SK-N-SH (cell line): ENCODE data around the gene TRNP1. TPM values are rescaled to one million over a fixed set of nuclear protein-coding genes. Genes with fewer than 3 reads are reported as not detected.

Experiments used
- CTCF ChIA-PET: fragments of 300-600, 350-600 bp; formaldehyde crosslinking; extraction: SDS; loops from one replicate; lab custom pipeline; 2021; lab: Yijun Ruan, JAX
- POLR2A ChIA-PET: fragments of 350-600 bp; sonication (Branson Sonifier 250); formaldehyde crosslinking; extraction: SDS; loops from one replicate; lab custom pipeline; 2020; ENCODE audit warnings: antibody characterized with exemption, inconsistent platforms; lab: Yijun Ruan, JAX
- DNase-seq: peaks from one replicate; pipeline ENCODE4 v3.0.0; 2012
- H2AFZ ChIP-seq: fragments of 200-600 bp; sonication (generic); 2 replicates; pipeline ENCODE4 v1.8.1; 2016; ENCODE audit warnings: antibody characterized with exemption, mild to moderate bottlenecking, low read depth
- H3F3A ChIP-seq: fragments of 200-600 bp; sonication (generic); replicated peaks from 2 replicates; pipeline ENCODE3; 2016; ENCODE audit warnings: antibody characterized with exemption, mild to moderate bottlenecking; ENCODE audit not compliant: insufficient read depth
- H3K27ac ChIP-seq, 2 experiments: fragments of 200-500 bp in 1 of 2; fragments of 200-600 bp in 1 of 2; sonication (Bioruptor generic) in 1 of 2; sonication (generic), shearing (Covaris generic) in 1 of 2; 2 replicates each; pipeline versions ENCODE4 v1.5.1 to v1.6.1; 2014 to 2016; ENCODE audit warnings: low read depth in 2 of 2, inconsistent platforms in 1 of 2, low read length in 1 of 2, mild to moderate bottlenecking in 1 of 2, mixed read lengths in 1 of 2
- H3K27me3 ChIP-seq: fragments of 200-600 bp; sonication (generic), shearing (Covaris generic); 2 replicates; pipeline ENCODE4 v1.6.1; 2016; ENCODE audit warnings: mixed run types; ENCODE audit not compliant: insufficient read depth
- H3K36me3 ChIP-seq, 2 experiments: fragments of 200-500 bp in 1 of 2; fragments of 200-600 bp in 1 of 2; sonication (Bioruptor generic) in 1 of 2; sonication (generic) in 1 of 2; replicated peaks in 1 of 2; 2 replicates each; pipeline versions ENCODE3 to v1.5.1; 2014 to 2016; ENCODE audit warnings: low read length in 1 of 2, mild to moderate bottlenecking in 1 of 2; ENCODE audit not compliant: insufficient read depth in 2 of 2, control insufficient read depth in 1 of 2
- H3K4me1 ChIP-seq, 2 experiments: fragments of 200-500 bp in 1 of 2; fragments of 200-600 bp in 1 of 2; sonication (Bioruptor generic) in 1 of 2; sonication (generic), shearing (Covaris generic) in 1 of 2; 2 replicates each; pipeline versions ENCODE4 v1.5.1 to v1.6.1; 2014 to 2016; ENCODE audit warnings: low read depth in 1 of 2, low read length in 1 of 2, mixed run types in 1 of 2; ENCODE audit not compliant: insufficient read depth in 2 of 2, control insufficient read depth in 1 of 2
- H3K4me2 ChIP-seq: fragments of 200-600 bp; sonication (generic), shearing (Covaris generic); 2 replicates; pipeline ENCODE4 v1.6.1; 2017; ENCODE audit warnings: mixed run types
- H3K4me3 ChIP-seq, 2 experiments: fragments of 200-500 bp in 1 of 2; fragments of 200-600 bp in 1 of 2; sonication (Bioruptor generic) in 1 of 2; sonication (generic), shearing (Covaris generic) in 1 of 2; 2 replicates each; pipeline versions ENCODE4 v1.5.1 to v1.8.1; 2014 to 2016; ENCODE audit warnings: low read depth in 2 of 2, inconsistent platforms in 1 of 2, low read length in 1 of 2, mild to moderate bottlenecking in 1 of 2, mixed read lengths in 1 of 2, moderate library complexity in 1 of 2
- H3K79me2 ChIP-seq: fragments of 200-600 bp; sonication (generic); 2 replicates; pipeline ENCODE4 v1.8.1; 2017; ENCODE audit warnings: mild to moderate bottlenecking; ENCODE audit not compliant: insufficient read depth
- H3K9ac ChIP-seq: fragments of 200-600 bp; sonication (generic); 2 replicates; pipeline ENCODE4 v1.6.1; 2017; ENCODE audit warnings: mixed run types
- H3K9me2 ChIP-seq: fragments of 200-600 bp; sonication (generic); 2 replicates; pipeline ENCODE4 v1.6.1; 2017; ENCODE audit warnings: mixed run types
- H3K9me3 ChIP-seq: fragments of 200-600 bp; sonication (generic); 2 replicates; pipeline ENCODE4 v1.6.1; 2017; ENCODE audit warnings: mixed run types, mild to moderate bottlenecking, moderate library complexity
- H4K20me1 ChIP-seq: fragments of 200-600 bp; sonication (generic); 2 replicates; pipeline ENCODE4 v1.6.1; 2017; ENCODE audit warnings: mild to moderate bottlenecking, mixed run types; ENCODE audit not compliant: insufficient read depth
- CHD2 ChIP-seq: fragments of 150-350 bp; IDR thresholded peaks from 2 replicates; pipeline ENCODE4 v1.6.1; 2018; ENCODE audit warnings: low read length; ENCODE audit not compliant: partially characterized antibody
- ELF1 ChIP-seq: IDR thresholded peaks from 2 replicates; pipeline ENCODE4 v1.4.0; 2012
- EP300 ChIP-seq, 2 experiments: IDR thresholded peaks; 2 replicates each; pipeline versions ENCODE4 v1.4.0 to v1.6.1; 2012; ENCODE audit warnings: borderline replicate concordance in 1 of 2, low read depth in 1 of 2, low read length in 1 of 2
- JUND ChIP-seq: IDR thresholded peaks from 2 replicates; pipeline ENCODE4 v1.4.0; 2012
- MEF2A ChIP-seq: IDR thresholded peaks from 2 replicates; pipeline ENCODE4 v1.4.0; 2012; ENCODE audit warnings: low read depth, borderline replicate concordance
- MXI1 ChIP-seq: IDR thresholded peaks from 2 replicates; pipeline ENCODE4 v1.6.1; 2012; ENCODE audit warnings: mild to moderate bottlenecking, low read depth, low read length, improper control_type of control experiment
- NFIC ChIP-seq: IDR thresholded peaks from 2 replicates; pipeline ENCODE4 v1.4.0; 2012; ENCODE audit warnings: borderline replicate concordance
- NRF1 ChIP-seq: IDR thresholded peaks from 2 replicates; pipeline ENCODE4 v1.6.1; 2012; ENCODE audit warnings: low read depth, mild to moderate bottlenecking, low read length
- POLR2AphosphoS5 ChIP-seq: IDR thresholded peaks from 2 replicates; pipeline ENCODE4 v1.6.1; 2012; ENCODE audit warnings: low read depth, low read length
- RCOR1 ChIP-seq: fragments of 150-350 bp; IDR thresholded peaks from 2 replicates; pipeline ENCODE4 v1.6.1; 2017; ENCODE audit warnings: antibody characterized with exemption, low read length
- RFX5 ChIP-seq: IDR thresholded peaks from 2 replicates; pipeline ENCODE4 v1.6.1; 2012; ENCODE audit warnings: mild to moderate bottlenecking, improper control_type of control experiment, low read length
- TAF1 ChIP-seq: IDR thresholded peaks from 2 replicates; pipeline ENCODE4 v1.6.1; 2012; ENCODE audit warnings: low read depth, mild to moderate bottlenecking, low read length, moderate library complexity, borderline replicate concordance
- TCF12 ChIP-seq: IDR thresholded peaks from 2 replicates; pipeline ENCODE4 v1.4.0; 2012
- TEAD4 ChIP-seq: IDR thresholded peaks from 2 replicates; pipeline ENCODE4 v1.4.0; 2012; ENCODE audit warnings: mild to moderate bottlenecking, borderline replicate concordance; ENCODE audit not compliant: insufficient read depth
- WGBS: methylation state at CpG from one replicate; pipeline ENCODE4 v1.1.6; 2017; ENCODE audit warnings: low lambda C conversion rate; 5-methylcytosine and 5-hydroxymethylcytosine counted together
- polyA plus RNA-seq, 3 experiments: library from polyadenylated mRNA; depleted of rRNA; stranded (reverse); fragments of >200 nt; gene quantifications; 2 replicates each; pipeline ENCODE4 v1.2.3, GENCODE V29; 2012
- TF ChIP-seq, protein P1 (sequence below): IDR thresholded peaks from 2 replicates; pipeline ENCODE4 v1.4.0; 2012; ENCODE audit warnings: low read depth, borderline replicate concordance
- TF ChIP-seq, protein P2 (sequence below): IDR thresholded peaks from 2 replicates; pipeline ENCODE4; 2012
- TF ChIP-seq, protein P3 (sequence below): IDR thresholded peaks from 2 replicates; pipeline ENCODE4 v1.6.1; 2012; ENCODE audit warnings: mild to moderate bottlenecking, low read depth, low read length, moderate library complexity
- TF ChIP-seq, protein P4 (sequence below): fragments of 150-350 bp; IDR thresholded peaks from 2 replicates; pipeline ENCODE4 v1.6.1; 2016; ENCODE audit warnings: mild to moderate bottlenecking, low read depth, low read length

Gene TRNP1
- polyA plus RNA-seq, 1 of the 3 experiments (the other 2 are of a cell fraction), result 8.8 TPM

DNA sequence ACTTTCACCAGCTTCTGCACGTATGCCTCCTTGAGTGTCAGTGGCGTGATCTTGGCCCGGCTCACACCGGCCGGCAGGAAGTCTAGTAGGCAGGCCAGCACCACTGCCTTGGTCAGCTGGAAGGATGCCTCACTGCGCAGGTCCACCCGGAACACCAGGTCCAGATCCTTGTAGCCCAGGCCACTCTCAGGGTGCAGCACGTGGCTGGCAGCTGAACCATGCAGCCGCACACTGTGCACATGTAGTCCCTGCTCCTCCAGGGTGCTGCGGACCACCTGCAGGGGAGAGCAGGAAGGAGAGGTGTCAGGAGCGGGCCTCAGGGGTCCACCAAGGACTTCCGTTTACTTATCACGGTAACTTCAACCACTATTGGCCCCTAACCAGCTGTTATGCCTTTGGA lies 13.2 kb downstream of the TRNP1 start:
- DNase-seq, result no peak
- Histone ChIP-seq H4K20me1 (no peaks in the 10 kb centered on the region), H3K9ac (no peak overlapping the region)
- TF ChIP-seq, protein P1, sequence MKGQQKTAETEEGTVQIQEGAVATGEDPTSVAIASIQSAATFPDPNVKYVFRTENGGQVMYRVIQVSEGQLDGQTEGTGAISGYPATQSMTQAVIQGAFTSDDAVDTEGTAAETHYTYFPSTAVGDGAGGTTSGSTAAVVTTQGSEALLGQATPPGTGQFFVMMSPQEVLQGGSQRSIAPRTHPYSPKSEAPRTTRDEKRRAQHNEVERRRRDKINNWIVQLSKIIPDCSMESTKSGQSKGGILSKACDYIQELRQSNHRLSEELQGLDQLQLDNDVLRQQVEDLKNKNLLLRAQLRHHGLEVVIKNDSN, result no peak
- no peak for TF ChIP-seq NRF1
- TF ChIP-seq, protein P2, sequence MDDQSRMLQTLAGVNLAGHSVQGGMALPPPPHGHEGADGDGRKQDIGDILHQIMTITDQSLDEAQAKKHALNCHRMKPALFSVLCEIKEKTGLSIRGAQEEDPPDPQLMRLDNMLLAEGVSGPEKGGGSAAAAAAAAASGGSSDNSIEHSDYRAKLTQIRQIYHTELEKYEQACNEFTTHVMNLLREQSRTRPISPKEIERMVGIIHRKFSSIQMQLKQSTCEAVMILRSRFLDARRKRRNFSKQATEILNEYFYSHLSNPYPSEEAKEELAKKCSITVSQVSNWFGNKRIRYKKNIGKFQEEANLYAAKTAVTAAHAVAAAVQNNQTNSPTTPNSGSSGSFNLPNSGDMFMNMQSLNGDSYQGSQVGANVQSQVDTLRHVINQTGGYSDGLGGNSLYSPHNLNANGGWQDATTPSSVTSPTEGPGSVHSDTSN, result no peak
- TF ChIP-seq EP300 (IDR thresholded peaks at IDR 0.05; ENCODE audit: borderline replicate concordance in 1 of 2, low read depth in 1 of 2, low read length in 1 of 2), result no peak
- TF ChIP-seq POLR2AphosphoS5, result no peak
- TF ChIP-seq, protein P3, sequence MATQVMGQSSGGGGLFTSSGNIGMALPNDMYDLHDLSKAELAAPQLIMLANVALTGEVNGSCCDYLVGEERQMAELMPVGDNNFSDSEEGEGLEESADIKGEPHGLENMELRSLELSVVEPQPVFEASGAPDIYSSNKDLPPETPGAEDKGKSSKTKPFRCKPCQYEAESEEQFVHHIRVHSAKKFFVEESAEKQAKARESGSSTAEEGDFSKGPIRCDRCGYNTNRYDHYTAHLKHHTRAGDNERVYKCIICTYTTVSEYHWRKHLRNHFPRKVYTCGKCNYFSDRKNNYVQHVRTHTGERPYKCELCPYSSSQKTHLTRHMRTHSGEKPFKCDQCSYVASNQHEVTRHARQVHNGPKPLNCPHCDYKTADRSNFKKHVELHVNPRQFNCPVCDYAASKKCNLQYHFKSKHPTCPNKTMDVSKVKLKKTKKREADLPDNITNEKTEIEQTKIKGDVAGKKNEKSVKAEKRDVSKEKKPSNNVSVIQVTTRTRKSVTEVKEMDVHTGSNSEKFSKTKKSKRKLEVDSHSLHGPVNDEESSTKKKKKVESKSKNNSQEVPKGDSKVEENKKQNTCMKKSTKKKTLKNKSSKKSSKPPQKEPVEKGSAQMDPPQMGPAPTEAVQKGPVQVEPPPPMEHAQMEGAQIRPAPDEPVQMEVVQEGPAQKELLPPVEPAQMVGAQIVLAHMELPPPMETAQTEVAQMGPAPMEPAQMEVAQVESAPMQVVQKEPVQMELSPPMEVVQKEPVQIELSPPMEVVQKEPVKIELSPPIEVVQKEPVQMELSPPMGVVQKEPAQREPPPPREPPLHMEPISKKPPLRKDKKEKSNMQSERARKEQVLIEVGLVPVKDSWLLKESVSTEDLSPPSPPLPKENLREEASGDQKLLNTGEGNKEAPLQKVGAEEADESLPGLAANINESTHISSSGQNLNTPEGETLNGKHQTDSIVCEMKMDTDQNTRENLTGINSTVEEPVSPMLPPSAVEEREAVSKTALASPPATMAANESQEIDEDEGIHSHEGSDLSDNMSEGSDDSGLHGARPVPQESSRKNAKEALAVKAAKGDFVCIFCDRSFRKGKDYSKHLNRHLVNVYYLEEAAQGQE, result no peak
- TF ChIP-seq NFIC, result no peak
- no peak for TF ChIP-seq MEF2A
- TF ChIP-seq ELF1, result no peak
- no peak for TF ChIP-seq TAF1
- no peak for TF ChIP-seq CHD2
- TF ChIP-seq MXI1, result no peak
- TF ChIP-seq TCF12, result no peak
- no peak for TF ChIP-seq RCOR1
- no peak for TF ChIP-seq RFX5
- TF ChIP-seq, protein P4, sequence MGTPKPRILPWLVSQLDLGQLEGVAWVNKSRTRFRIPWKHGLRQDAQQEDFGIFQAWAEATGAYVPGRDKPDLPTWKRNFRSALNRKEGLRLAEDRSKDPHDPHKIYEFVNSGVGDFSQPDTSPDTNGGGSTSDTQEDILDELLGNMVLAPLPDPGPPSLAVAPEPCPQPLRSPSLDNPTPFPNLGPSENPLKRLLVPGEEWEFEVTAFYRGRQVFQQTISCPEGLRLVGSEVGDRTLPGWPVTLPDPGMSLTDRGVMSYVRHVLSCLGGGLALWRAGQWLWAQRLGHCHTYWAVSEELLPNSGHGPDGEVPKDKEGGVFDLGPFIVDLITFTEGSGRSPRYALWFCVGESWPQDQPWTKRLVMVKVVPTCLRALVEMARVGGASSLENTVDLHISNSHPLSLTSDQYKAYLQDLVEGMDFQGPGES, result no peak
- TF ChIP-seq TEAD4, result no peak
- no peak for TF ChIP-seq JUND
- TF ChIP-seq, all 33 proteins: peak for 0
- Histone ChIP-seq H3K9me2 (no peaks in the 10 kb centered on the region), H3K9me3 (no peaks in the 10 kb centered on the region), H3K36me3 (no peaks in the 10 kb centered on the region), H3K4me1 (peaks cover 13 to 14% of the 10 kb centered on the region in 2 experiments; a peak in 3 of 4 replicates), H3K27me3 (no peaks in the 10 kb centered on the region), H3K4me3 (no peak overlapping the region), H3F3A (peaks cover 4% of the 10 kb centered on the region), H3K79me2 (0 out of 2 replicates have a peak, but pooled peaks cover 3% of the 10 kb centered on the region), H3K4me2 (no peak overlapping the region), H3K27ac (no peak overlapping the region), H2AFZ (no peak overlapping the region)
- ChIA-PET POLR2A (no interaction called here), CTCF (interaction anchor here (0.7 to 0.8 kb wide), 2 partner anchors 8 to 9 kb away, joined by 3 to 5 read pairs; no protein-coding TSS in a partner anchor)
- 95% methylated on average over 6 of the region's 13 CpGs for WGBS
